Measurements from ENCODE around the gene NLRP3. TPM values are rescaled to one million over a fixed set of nuclear protein-coding genes. Genes with fewer than 3 reads are reported as not detected.
"Not testable (repeated sequence)": the region's sequence is repeated elsewhere in the genome, so short reads cannot be mapped to it uniquely, and the experiment has no call there.

Gene NLRP3
- total RNA-seq, 1 donor from 2014 or later, result 0.09 TPM

DNA sequence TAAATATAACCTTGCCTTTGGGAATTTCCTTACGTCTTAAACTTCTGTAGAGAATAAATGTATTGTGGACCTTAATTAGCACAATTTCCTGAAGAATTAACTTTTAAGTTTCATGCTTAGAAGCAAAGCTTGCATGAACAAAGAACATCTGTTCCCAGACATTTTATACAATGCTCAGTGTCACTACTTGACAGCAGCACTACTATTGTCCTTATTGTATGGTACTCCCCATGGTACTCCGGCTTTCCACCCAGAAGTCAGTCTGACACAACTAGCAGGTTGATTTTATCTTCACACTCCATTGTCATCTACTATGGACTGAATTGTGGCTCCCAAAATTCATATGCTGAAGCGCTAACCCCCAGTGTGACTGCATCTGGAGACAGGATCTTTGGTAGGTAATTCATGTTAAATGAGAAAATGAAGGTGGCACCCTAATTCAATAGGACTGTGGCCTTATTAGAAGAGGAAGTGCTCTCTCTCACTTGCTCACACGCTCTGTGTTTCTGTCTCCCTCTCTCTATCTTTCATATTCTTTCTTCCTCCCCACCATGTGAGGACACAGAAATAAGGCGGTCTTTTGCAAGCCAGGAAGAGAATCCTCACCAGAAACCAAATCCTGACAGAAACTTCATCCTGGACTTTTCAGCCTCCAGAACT lies 52.6 kb downstream of the NLRP3 start:
- Mint-ChIP-seq H3K4me3 (ENCODE audit: unreplicated experiment) (no peak overlapping the region), H3K36me3 (ENCODE audit: low read depth, unreplicated experiment) (no peaks in the 10 kb centered on the region), H3K4me1 (ENCODE audit: low read depth, unreplicated experiment) (no peaks in the 10 kb centered on the region), H3K27me3 (ENCODE audit: low read depth, unreplicated experiment) (no peaks in the 10 kb centered on the region), H3K27ac (ENCODE audit: unreplicated experiment) (no peak overlapping the region), H3K9me3 (ENCODE audit: unreplicated experiment) (peaks cover 2% of the 10 kb centered on the region)
- H3K27me3 ChIP-seq (ENCODE audit: insufficient read depth, low read length), result no peaks in the 10 kb centered on the region
- H3K36me3 ChIP-seq (ENCODE audit: insufficient read depth, low read length), result no peaks in the 10 kb centered on the region
- H3K4me1 ChIP-seq (ENCODE audit: insufficient read depth, low read length), result no peaks in the 10 kb centered on the region
- H3K9ac ChIP-seq (ENCODE audit: low read length), result no peak overlapping the region
- H3K27ac ChIP-seq (ENCODE audit: low read depth, low read length), result no peak overlapping the region
- H3K79me2 ChIP-seq (ENCODE audit: insufficient read depth, low read length), result no peaks in the 10 kb centered on the region
- H3K9me3 ChIP-seq (ENCODE audit: insufficient read depth, low read depth, low read length), result peaks cover 4% of the 10 kb centered on the region
- no peak for TF ChIP-seq EZH2 (IDR thresholded peaks at IDR 0.05; ENCODE audit: insufficient read depth, low read length)
- TF ChIP-seq, protein P1, sequence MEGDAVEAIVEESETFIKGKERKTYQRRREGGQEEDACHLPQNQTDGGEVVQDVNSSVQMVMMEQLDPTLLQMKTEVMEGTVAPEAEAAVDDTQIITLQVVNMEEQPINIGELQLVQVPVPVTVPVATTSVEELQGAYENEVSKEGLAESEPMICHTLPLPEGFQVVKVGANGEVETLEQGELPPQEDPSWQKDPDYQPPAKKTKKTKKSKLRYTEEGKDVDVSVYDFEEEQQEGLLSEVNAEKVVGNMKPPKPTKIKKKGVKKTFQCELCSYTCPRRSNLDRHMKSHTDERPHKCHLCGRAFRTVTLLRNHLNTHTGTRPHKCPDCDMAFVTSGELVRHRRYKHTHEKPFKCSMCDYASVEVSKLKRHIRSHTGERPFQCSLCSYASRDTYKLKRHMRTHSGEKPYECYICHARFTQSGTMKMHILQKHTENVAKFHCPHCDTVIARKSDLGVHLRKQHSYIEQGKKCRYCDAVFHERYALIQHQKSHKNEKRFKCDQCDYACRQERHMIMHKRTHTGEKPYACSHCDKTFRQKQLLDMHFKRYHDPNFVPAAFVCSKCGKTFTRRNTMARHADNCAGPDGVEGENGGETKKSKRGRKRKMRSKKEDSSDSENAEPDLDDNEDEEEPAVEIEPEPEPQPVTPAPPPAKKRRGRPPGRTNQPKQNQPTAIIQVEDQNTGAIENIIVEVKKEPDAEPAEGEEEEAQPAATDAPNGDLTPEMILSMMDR (IDR thresholded peaks at IDR 0.05; ENCODE audit: insufficient read depth, low read depth, low read length), result no peak
- H3K4me2 ChIP-seq (ENCODE audit: low read length), result no peak overlapping the region
- no peak overlapping the region for H2AFZ ChIP-seq (ENCODE audit: low read depth, low read length)
- FAIRE-seq (no peak), DNase-seq (ENCODE audit: low read depth) (no peak)
- H3K4me3 ChIP-seq (ENCODE audit: insufficient read depth, low read depth, low read length), result no peak overlapping the region
- no peaks in the 10 kb centered on the region for H4K20me1 ChIP-seq (ENCODE audit: insufficient read depth, low read length)

DNA sequence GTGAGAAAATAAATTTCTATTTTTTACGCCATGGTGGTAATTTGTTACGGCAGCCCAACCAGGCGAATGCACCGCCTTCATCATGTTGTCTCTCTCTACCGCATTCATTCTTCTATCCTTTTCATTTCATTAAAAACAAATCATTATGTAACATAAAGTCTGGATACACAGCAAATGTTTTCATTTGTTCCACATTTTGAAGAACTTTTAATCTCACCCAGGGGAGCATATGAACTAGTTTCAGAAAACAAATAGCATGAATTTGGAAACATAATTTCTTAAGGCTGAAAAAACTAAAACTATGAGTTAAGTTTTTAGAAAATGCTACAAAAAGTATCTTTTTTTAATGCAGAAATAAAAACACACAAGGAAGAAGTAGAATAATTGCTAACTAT lies 53.2 kb downstream of the NLRP3 start:
- H3K4me3 Mint-ChIP-seq (ENCODE audit: unreplicated experiment), result no peak overlapping the region
- TF ChIP-seq, protein P1 (IDR thresholded peaks at IDR 0.05; ENCODE audit: insufficient read depth, low read depth, low read length), result no peak

DNA sequence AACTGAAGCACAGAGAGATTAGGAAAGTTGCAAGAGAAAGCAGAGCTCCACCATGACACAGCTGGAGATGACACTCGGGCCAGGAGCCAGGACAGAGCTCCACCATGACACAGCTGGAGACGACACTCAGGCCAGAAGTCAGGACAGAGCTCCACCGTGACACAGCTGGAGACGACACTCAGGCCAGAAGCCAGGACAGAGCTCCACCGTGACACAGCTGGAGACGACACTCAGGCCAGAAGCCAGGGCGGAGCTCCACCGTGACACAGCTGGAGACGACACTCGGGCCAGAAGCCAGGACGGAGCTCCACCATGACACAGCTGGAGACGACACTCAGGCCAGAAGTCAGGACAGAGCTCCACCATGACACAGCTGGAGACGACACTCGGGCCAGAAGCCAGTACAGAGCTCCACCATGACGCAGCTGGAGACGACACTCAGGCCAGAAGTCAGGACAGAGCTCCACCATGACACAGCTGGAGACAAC lies 55.0 kb downstream of the NLRP3 start:
- H3K36me3 ChIP-seq (ENCODE audit: insufficient read depth, low read length); H3K27me3 Mint-ChIP-seq (ENCODE audit: low read depth, unreplicated experiment); H3K9me3 Mint-ChIP-seq (ENCODE audit: unreplicated experiment); H3K4me3 Mint-ChIP-seq (ENCODE audit: unreplicated experiment); H3K4me1 Mint-ChIP-seq (ENCODE audit: low read depth, unreplicated experiment); H3K4me2 ChIP-seq (ENCODE audit: low read length); H3K27ac Mint-ChIP-seq (ENCODE audit: unreplicated experiment); H3K27me3 ChIP-seq (ENCODE audit: insufficient read depth, low read length); FAIRE-seq; H3K79me2 ChIP-seq (ENCODE audit: insufficient read depth, low read length); H2AFZ ChIP-seq (ENCODE audit: low read depth, low read length); H3K9ac ChIP-seq (ENCODE audit: low read length); H3K4me1 ChIP-seq (ENCODE audit: insufficient read depth, low read length); H3K27ac ChIP-seq (ENCODE audit: low read depth, low read length); H4K20me1 ChIP-seq (ENCODE audit: insufficient read depth, low read length); H3K4me3 ChIP-seq (ENCODE audit: insufficient read depth, low read depth, low read length); H3K36me3 Mint-ChIP-seq (ENCODE audit: low read depth, unreplicated experiment); H3K9me3 ChIP-seq (ENCODE audit: insufficient read depth, low read depth, low read length); DNase-seq (ENCODE audit: low read depth): not testable (repeated sequence)

More for the DNA sequence above, 53.2 kb downstream of the NLRP3 start:
- Histone ChIP-seq H3K9ac (ENCODE audit: low read length) (no peak overlapping the region), H2AFZ (ENCODE audit: low read depth, low read length) (no peak overlapping the region), H3K79me2 (ENCODE audit: insufficient read depth, low read length) (no peaks in the 10 kb centered on the region), H3K4me3 (ENCODE audit: insufficient read depth, low read depth, low read length) (no peak overlapping the region), H3K4me2 (ENCODE audit: low read length) (no peak overlapping the region), H3K27ac (ENCODE audit: low read depth, low read length) (no peak overlapping the region), H4K20me1 (ENCODE audit: insufficient read depth, low read length) (no peaks in the 10 kb centered on the region), H3K9me3 (ENCODE audit: insufficient read depth, low read depth, low read length) (peaks cover 4% of the 10 kb centered on the region), H3K36me3 (ENCODE audit: insufficient read depth, low read length) (no peaks in the 10 kb centered on the region), H3K27me3 (ENCODE audit: insufficient read depth, low read length) (no peaks in the 10 kb centered on the region), H3K4me1 (ENCODE audit: insufficient read depth, low read length) (no peaks in the 10 kb centered on the region)
- FAIRE-seq (no peak), DNase-seq (ENCODE audit: low read depth) (no peak)
- Mint-ChIP-seq H3K9me3 (ENCODE audit: unreplicated experiment) (peaks cover 2% of the 10 kb centered on the region), H3K27me3 (ENCODE audit: low read depth, unreplicated experiment) (no peaks in the 10 kb centered on the region), H3K36me3 (ENCODE audit: low read depth, unreplicated experiment) (no peaks in the 10 kb centered on the region), H3K27ac (ENCODE audit: unreplicated experiment) (no peak overlapping the region), H3K4me1 (ENCODE audit: low read depth, unreplicated experiment) (no peaks in the 10 kb centered on the region)
